GM18868 (cell line): Measurements from ENCODE around the gene AFF1.
"Not testable (repeated sequence)": the region's sequence is repeated elsewhere in the genome, so short reads cannot be mapped to it uniquely, and the experiment has no call there.

Source experiments
- ATAC-seq: cut with Tn5 transposase; IDR thresholded peaks from one replicate; pipeline ENCODE4 v1.9.1; 2021; ENCODE audit warnings: mild to moderate bottlenecking, moderate library complexity; ENCODE audit not compliant: unreplicated experiment

AFF1 gene

GRCh38 chr4:87007528-87008446 is 73.0 kb downstream of the AFF1 start:
- no peak for ATAC-seq

GRCh38 chr4:87009095-87009648 is 74.4 kb downstream of the AFF1 start:
- ATAC-seq: no peak

- no peak for ATAC-seq
These were observed 75.4 kb downstream of the AFF1 start for GRCh38 chr4:87010192-87010591.

GRCh38 chr4:87011340-87012034 is 76.7 kb downstream of the AFF1 start:
- no peak for ATAC-seq

- ATAC-seq: no peak
These were observed 77.6 kb downstream of the AFF1 start for GRCh38 chr4:87012265-87012953.

GRCh38 chr4:87012954-87013308 is 78.1 kb downstream of the AFF1 start:
- ATAC-seq: not testable (repeated sequence)

GRCh38 chr4:87014284-87014782 is 79.5 kb downstream of the AFF1 start:
- no peak for ATAC-seq

- no peak for ATAC-seq
These were observed 80.6 kb downstream of the AFF1 start for GRCh38 chr4:87015416-87015815.

- ATAC-seq: no peak
These were observed 83.0 kb downstream of the AFF1 start for GRCh38 chr4:87017580-87018342.

- ATAC-seq: no peak
These were observed 83.9 kb downstream of the AFF1 start for GRCh38 chr4:87018753-87019152.

- ATAC-seq: no peak
These were observed 84.5 kb downstream of the AFF1 start for GRCh38 chr4:87019246-87019791.

- ATAC-seq: no peak
These were observed 85.1 kb downstream of the AFF1 start for GRCh38 chr4:87019898-87020297.

GRCh38 chr4:87024201-87024600 is 89.4 kb downstream of the AFF1 start:
- ATAC-seq: no peak

GRCh38 chr4:87025023-87025613 is 90.3 kb downstream of the AFF1 start:
- no peak for ATAC-seq

- no peak for ATAC-seq
These were observed 90.8 kb downstream of the AFF1 start for GRCh38 chr4:87025614-87026041.

GRCh38 chr4:87026800-87027495 is 92.1 kb downstream of the AFF1 start:
- peak; percentile 95 for ATAC-seq

GRCh38 chr4:87029356-87029755 is 94.5 kb downstream of the AFF1 start:
- no peak for ATAC-seq

- no peak for ATAC-seq
These were observed 95.3 kb downstream of the AFF1 start for GRCh38 chr4:87030124-87030523.
